Suppressor macrophage (primary cell): ENCODE measurements around the gene PLPP4.
A peak's percentile ranks its signal among the peaks of the same experiment; 100 is the strongest.

Experiments used
- DNase-seq, 4 experiments: peaks; one replicate each; pipeline ENCODE4 v3.0.0-alpha.2; 2020 to 2022

The PLPP4 gene

DNA sequence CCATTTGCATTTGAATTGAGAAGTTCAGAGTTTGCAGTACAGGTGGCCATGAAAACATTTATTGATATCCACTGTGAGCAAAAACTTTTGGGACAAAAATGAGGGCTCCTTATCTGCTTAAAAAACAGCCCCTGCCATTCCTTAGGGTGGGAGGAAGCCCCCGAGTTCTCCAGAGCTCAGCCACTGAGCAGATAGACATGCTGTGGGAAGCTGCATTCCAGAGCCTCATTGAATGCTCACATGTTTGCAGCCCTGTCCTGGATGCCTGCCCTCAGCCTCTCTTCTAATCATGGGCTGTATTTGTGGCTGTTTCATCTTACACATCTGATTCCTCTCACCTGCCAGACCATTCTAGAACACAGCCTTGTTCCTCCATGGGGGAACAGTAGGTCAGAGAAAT is 33.3 kb downstream of the PLPP4 start:
- no peak for DNase-seq

DNA sequence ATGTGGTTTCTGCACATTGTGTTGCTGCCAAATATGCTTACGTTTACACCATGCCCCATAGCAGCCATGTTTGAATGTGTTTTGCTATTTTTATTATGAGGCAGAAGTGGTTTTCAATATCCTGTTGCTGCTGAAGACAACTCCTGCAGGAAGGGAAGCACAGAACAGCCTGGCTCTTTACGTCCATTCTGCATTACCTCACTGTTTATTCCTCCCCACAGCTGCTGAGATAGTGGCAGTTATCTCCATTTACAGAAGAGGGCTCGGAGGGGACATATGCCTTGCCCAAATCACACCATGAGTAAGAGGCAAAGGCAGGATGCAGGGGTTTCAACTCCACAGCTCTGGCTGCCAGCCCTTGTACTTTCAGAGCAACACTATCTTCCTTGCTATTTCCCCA is 35.3 kb downstream of the PLPP4 start:
- DNase-seq = no peak

DNA sequence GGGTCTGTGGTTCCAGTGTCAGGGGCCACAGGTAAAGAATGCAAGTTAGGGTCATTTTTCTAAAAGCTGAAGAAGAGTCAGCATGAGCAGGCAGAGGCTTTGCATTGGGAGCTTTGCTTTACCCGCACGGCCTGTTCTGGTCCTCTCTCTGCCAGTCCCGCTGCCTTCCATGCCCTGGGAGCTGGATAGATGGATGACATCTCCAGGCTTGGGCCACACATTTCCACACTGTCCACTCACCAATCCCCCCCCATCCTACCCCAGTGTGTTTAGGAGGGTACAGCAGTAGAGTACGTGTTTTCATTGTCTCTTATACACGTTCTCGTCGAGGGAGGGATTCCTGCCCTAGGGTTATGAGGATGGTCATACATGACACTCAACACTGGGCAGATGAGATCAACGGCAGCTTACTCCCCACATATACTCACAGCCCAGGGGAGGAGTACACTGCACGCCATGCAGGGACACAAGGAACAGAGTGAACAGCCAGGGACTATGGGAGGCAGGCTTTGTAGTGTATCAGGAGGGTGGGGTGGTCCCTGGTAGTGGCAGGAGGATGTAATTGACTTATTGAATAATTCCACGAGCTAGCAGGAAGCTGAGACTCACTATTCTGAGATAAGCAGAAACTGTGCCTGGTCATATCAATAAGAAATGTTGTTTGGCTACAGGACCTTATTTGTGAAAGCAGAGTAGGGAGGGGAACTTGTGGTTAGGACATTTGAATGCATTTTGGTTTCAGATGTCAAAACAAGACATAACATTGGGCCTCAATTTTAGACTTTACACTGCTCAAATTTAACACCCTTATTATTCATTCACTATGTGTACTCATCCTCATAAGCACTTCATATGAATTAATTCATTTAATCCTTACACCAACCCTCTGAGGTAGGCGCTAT is 36.6 kb downstream of the PLPP4 start:
- no peak for DNase-seq

DNA sequence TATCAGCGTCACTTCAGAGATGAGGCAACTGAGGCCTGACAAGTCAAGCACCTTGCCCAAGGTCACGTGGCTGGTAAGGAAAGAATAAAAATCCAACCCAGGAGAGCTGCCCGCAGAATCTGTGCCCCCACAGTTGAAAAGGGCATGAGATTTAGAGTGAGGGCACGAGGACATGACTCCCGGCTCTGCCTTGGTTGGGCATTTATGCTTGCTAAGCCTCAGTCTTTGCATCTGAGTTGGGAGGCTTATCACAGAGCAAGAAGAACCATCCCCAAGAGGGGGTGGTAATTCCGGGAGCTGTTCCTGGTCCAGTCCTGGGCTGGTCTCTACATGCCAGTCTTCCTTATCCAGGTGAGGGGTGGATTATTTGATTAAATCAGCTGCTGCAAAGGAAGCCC is 37.3 kb downstream of the PLPP4 start:
- DNase-seq = no peak

DNA sequence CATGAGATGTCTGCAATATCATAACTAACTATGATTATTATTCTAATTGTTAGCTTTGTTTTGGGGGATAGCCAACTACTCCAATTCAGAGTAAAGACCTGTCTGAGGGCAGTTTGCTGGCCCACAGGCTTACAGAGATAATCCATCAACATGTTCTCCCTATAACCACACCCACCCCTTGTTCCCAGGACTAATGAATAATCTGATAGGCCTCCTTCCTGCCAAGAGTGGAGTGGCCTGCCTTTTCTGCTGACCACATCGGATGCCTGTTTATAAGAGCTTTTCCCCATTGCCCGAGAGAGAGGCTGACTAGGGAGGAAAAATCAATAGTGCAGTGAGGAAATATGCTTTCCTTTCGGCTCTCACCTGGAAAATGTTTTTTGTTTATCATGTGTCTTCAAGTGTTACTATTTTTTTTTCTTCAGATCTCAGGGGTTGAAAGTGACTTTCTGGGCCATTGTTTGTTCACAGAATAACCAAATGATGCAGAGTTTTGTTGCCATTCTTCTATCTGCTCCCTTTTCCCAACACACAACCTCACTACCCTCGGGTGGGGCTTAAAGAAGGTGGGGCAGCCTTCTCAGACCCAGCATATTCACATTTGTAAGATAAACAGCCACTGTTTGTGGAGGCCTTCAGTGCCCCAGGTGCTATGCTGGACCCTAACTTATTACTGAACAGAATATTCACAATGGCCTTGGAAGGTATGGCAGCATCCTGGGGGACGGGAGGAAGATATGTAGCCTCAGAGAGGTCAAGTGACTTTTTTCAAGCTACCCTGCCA is 38.4 kb downstream of the PLPP4 start:
- DNase-seq = no peak

DNA sequence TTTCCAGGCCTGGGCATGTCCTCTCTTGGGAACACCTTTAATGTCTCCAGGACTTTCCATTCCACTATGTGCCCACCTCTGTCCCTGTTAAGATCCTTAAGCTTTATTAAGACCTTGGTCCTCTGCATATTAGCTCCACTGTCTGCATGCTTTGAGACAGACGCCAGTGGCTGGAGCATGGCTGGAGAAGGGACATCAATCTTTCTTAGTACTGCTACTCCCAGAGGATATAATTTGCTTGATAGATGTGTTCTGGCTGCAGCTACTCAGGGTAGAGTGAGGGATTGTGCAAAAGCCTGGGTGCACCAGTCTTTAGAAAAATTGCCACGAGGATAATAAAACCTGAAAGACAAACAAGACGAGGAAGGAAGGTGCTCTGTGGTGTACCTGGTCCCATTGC is 42.9 kb downstream of the PLPP4 start:
- no peak for DNase-seq

DNA sequence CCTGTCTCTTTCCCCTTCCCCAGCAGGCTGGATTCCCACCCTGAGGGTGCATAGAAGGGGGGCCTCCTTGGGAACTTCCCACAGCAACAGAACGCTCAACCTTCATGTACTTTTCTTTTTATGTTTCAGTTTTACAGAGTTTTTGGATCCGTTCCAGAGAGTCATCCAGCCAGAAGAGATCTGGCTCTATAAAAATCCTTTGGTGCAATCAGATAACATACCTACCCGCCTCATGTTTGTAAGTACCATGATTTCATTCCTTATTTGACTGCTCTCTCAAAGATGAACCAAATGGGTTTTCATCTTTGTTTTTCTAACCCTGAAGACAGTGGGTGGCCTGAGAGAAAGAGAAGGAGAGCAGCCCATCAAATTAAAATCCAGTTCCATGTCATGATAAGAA is 46.7 kb downstream of the PLPP4 start:
- no peak for DNase-seq

DNA sequence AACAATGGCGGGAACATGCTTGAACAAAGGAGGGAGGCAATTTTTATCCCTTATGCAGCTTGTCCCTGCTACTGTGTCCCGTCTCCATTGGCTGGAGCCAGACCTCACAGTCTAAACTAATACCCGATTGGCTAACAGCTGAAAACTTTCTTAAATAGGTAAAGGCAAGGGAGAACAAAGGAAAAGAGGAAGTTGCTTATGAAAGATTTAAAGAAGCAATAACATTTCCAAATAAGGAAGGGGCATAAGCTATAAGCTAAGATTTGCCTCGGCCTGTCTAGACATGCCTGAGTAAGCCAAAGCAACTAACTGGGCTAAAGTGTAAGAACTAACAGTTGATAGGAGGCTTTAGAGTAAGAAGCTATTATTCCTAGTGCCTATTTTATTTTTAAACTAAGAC is 47.2 kb downstream of the PLPP4 start:
- DNase-seq = peak; percentile 6 to 59 (median 33)

DNA sequence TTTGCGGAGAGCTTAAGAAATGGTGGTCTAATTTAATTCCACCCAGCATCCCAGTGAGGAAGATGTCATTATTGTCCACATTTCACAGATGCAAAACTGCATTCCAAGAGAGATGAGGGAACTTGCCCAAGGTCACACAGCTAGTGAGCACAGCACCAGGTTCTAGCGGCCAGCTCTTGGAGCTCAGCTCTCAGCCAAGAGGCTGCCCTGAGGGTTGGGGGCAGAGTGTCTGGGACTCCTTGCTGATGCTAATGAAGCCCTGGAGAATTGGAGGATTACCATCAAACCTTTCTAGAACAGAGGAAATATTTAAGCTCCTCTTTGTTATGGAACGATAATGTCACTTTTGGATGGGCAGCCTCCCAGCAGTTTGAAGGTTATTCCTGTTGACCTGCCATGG is 48.0 kb downstream of the PLPP4 start:
- DNase-seq = no peak

DNA sequence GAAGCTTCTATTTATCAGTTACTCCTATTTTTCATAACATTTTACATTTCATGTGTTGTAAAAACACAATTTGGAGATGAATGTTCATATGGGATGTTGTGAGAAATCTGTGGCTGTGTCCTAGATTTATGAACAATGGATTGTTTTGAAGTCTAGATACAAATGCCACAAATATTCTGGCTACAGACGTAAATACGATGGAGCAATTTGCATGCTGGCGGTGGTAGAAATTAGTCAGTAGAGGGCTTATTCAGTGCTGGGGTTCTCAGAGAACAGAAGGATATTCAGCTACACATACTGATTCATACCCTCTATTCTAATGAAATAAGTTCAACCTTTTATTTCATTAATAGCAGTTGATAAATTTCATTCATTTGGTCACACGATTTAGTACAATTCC is 48.8 kb downstream of the PLPP4 start:
- DNase-seq = no peak

DNA sequence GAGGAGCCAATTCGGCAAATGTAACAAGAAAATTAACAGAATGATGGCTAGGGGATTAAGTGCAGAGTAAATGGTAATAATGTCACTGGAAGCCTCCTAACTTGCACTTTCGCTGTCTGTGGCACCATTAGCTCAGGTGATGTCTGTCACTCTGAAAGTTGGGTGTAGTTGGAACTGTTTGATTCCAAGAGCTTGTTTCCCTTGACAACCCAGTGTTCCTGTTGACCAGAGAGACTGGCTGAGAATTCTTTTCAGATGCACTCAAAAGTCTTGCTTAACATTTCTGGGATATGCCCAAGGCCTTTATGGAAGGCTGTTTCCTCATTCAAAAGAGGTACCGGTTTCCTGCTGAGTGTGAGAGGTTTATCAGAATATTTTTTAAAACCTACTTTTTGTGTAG is 49.6 kb downstream of the PLPP4 start:
- no peak for DNase-seq

DNA sequence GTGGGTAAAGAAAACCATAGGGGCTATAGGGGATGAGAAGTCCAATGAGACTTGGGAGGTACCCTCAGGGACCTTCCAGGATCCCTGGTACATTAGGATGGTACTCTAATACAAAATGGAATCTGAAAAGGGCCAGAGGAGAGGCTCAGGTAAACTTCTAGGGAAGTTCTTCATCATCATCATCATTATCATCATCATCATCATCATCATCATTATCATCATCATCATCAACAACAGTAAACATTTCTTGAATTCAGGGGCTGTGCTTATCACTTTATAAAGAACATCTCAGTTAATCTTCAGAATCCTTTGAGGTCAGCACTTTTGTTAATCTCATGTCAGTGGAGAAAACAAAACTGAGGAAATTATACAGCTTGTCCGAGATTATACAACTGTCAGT is 50.1 kb downstream of the PLPP4 start:
- DNase-seq = no peak

DNA sequence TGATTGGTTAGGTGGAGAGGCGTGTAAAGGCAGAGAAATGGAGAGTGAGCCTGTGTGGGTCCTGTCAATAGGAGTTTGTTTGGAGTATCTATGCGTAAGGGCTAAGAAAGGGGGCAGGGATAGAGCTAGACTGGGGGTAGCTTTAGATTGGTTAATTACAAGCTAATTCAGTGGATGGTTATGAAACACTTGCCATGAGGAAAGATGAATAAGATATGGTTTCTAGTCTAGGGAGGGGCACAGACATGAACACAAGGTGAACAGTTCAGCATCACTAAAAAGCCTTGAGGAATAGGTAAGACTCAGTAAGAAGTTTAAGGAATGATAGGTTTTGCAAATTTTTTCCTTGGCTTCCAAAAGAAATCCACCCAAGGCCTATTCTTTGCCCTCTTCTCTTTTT is 50.6 kb downstream of the PLPP4 start:
- DNase-seq = no peak

DNA sequence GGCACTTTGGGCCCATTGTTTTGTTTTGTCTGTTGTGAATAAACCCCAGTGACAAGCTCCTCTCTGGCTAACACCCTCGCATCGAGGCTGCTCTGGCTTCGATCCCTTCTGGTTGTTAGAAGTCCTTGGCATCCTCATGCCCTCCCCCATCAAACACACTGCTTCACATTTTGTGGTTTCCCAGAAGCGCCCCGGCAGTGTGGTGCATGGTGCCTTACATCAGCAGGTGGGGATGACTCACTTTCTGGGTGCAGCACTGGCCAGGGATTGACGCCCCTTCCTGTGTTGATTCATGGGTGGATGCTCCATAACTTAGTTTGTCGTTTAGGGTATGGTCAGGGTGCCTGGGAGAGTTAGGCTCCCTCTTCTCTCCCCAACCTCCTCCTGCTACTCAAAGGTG is 51.4 kb downstream of the PLPP4 start:
- DNase-seq = peak in 3 of 4 experiments; percentile 1 to 16 (median 11)

DNA sequence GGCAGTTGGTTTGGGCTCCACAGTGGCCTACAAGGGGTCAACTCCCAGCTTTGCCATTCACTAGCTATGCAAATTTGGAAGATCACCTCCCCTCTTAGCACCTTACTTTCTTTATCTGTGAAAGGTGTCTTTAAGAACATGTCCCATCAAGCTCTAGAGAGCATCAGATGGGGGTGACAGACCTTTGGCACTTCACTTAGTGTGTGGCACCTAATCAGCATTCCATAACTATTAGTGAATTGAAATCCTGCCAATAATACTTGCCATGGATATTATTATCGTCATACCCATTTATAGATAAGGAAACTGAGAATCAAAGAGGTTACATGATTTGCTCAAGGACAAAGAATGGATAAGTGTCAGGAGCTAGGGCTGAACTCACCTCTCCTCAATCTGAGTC is 51.9 kb downstream of the PLPP4 start:
- no peak for DNase-seq

DNA sequence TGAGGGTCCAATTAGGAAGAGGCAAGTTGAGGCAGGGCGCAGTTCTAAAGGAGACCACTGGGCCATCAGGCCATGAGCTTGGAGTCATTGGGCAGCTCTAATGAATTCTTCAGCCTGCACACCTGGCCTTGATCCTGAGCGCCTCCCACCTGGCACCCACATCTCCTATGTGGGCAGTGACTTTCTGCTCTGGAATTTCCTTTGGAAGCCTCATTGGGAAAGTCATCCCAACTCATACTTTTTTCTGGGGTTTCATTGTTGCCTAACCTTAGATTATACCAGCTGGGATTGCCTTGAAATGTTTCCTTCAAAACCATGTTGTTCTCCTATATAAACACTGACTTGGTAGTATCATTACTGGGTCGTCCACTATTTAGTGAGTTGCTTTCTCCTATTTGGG is 54.1 kb downstream of the PLPP4 start:
- no peak for DNase-seq

DNA sequence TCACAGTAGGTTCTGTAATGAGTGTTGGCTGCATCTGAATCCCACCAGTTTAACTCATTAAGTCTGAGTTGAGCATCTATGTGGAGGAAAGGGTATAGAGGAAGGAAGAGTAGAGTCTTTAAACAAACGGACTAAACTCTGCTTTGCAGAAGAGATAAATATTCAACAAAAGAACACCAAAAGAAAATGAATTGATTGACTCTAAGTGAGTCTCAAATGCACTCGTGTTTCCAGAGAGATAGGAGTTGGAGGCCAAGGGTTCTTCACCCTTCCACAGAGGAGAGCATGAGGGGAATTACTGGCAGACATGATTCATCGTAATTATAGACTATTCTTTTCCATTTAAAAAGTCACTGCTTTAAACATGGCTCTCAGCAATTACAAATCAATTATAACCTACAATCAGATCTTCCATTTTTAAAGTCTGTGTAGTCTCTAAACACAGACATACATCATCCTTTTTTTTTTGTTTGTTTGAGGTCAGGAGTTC is 56.3 kb downstream of the PLPP4 start:
- DNase-seq = no peak

DNA sequence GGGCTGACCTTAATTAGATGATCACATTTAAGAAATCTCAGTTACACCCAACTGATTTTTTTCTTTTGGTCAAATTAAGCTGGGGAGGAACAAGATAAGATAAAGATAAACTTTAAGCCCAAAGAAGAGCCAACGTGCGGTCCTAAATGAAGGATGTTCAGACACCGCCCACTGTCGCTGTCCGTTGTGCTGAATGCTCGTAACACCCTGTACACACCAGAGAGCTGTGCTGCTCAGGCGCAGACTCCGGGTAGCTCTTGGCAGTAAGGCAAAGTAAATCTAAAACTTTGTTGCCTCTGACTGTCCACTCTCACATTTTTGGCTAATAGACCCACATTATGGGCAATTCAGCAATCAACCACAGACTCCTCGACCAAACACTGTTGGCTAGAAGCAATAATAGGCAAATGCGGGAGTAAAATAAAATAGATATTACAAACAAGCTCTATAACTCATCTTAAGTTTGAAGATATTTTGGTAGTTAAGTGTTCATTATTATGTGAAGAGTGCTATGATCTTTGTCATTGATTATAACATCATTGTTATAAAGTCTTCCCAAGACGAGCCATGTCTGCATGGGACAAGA is 57.1 kb downstream of the PLPP4 start:
- DNase-seq = peak; percentile 58 to 81 (median 68)

DNA sequence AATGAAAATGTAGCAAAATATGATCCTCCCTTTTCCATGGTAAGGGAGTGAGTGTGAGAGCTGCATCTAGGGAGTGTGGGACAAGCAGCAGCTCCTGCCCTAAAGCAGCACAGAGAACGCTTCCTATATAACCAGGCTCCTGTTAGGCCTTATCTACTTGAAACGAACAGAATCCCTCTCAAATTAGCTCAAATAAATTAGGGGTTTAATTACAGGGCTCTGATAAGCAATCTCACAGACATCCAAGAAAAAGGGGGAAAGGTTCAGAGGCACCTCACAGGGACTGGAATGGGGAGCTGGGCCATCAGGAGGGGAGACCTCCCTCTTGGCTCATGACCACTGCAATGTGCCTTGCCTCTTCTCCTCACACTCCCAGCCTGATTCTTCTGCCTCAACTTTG is 57.9 kb downstream of the PLPP4 start:
- no peak for DNase-seq

DNA sequence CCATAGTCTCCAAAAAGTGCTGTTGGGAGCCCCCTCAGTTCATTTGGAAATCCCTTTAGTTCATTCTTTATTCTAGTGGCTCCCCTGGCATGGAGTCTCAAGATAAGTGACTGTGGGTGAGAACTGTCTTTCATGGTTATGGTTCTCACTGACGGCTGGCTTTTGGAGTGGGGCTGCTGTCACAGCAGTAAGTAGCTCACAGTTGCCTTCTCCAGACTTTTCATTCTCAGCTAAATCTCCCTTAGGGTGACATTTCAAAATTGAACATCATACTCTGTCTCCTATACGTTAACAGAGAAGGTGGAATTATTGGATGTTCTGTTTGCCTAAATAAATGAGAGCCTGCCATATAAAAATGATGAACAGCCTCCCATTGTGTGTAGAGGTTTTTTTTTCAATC is 58.7 kb downstream of the PLPP4 start:
- no peak for DNase-seq

DNA sequence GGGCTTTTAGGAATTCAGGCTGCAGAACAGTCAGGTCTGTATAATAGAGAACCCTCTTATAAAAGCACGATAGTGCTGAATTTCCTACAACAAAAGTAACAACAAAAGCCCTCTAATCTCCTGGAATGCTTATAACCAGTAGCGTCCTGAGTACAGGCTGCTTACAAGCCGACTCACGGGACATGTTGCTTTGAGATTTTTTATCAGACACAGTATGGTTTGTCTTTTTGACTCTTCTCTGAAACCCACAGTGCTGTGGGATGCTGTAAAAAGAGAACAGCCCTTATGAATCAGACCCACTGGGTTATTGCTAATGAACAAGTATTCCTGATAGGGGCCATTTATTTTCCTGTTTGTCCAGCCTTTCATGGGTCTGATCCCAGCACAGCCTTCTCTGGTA is 59.4 kb downstream of the PLPP4 start:
- no peak for DNase-seq

DNA sequence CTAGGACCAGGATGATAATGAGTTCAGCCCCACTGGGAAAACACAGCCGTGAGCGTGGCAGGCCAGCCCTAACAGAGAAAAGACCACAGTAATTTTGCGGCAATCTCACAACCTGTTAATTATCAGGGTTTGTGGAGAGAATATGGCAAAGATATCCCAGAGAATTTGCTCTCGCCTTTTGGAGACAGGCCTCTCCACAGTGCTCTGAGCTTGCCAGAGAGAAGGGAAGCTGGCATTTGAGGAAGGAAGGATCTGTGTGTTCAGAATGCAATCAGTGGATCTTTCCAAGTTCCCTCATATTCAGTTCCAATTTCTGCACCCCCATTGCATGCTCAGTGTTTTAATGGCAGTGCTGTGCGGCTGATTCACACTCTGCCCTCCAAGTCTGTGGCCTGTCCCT is 60.2 kb downstream of the PLPP4 start:
- DNase-seq = peak in 1 of 4 experiments; percentile 3

DNA sequence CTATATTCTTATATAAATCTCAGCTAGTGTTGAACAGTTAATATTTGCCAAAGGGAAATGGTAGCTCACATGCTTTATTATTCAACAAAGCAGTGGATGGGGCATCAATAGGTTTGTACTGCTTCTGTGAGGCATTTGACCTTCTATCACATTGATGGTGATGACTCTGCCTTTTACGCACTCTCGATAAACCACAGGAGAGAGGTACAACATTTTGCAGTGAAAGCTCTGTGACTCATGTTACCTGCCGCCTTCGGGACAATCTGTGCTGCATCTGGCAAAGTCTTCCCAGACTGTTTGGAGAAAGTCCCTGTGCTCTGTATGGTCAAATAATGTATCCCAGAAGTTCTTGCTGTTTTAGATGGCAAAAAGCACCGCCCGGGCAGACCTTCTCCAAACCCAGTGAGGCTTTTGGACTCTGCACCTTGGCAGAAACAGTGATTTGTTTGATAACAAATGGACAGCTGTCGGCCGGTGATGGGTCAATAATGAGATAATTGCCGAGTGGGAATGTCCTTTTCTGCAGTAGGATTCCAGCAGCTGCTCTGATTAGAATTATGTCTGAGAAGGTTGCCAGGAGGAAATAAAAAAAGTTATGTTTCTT is 61.0 kb downstream of the PLPP4 start:
- no peak for DNase-seq
